Measurements from ENCODE around the gene BHLHE23.
"Not testable (repeated sequence)": the region's sequence is repeated elsewhere in the genome, so short reads cannot be mapped to it uniquely, and the experiment has no call there.

GRCh38 chr20:63034710-63035602, 28.2 kb upstream of the BHLHE23 start:
- TF ChIP-seq CTCF, POLR2A (IDR thresholded peaks at IDR 0.05): not testable (repeated sequence)

All from body of pancreas (tissue), 4 donors.